HUES64 (cell line): Measurements from ENCODE around the gene PAX5.

Source experiments
- H3K27ac ChIP-seq: 2 replicates; pipeline ENCODE4 v1.7.0; 2013; ENCODE audit warnings: low read depth, low read length, inconsistent platforms
- H3K27me3 ChIP-seq: 2 replicates; pipeline ENCODE4 v1.6.1; 2013; ENCODE audit warnings: mild to moderate bottlenecking, low read length; ENCODE audit not compliant: insufficient read depth
- H3K36me3 ChIP-seq: 2 replicates; pipeline ENCODE4 v1.6.1; 2013; ENCODE audit warnings: mild to moderate bottlenecking, low read length; ENCODE audit not compliant: insufficient read depth
- H3K4me1 ChIP-seq: 2 replicates; pipeline ENCODE4 v1.6.1; 2013; ENCODE audit warnings: mild to moderate bottlenecking, low read length, moderate library complexity; ENCODE audit not compliant: insufficient read depth
- H3K4me3 ChIP-seq: 2 replicates; pipeline ENCODE4 v1.5.1; 2013; ENCODE audit warnings: mild to moderate bottlenecking, low read length, moderate library complexity
- H3K9ac ChIP-seq: 2 replicates; pipeline ENCODE4 v1.6.1; 2013; ENCODE audit warnings: mild to moderate bottlenecking, low read depth, low read length
- H3K9me3 ChIP-seq: 2 replicates; pipeline ENCODE4 v1.6.1; 2013; ENCODE audit warnings: low read depth, low read length; ENCODE audit not compliant: insufficient read depth
- WGBS: fragments of 150-250, 120-280 bp; methylation state at CpG from one replicate; pipeline ENCODE4 v1.1.7; 2013; ENCODE audit warnings: missing lambda C conversion rate; 5-methylcytosine and 5-hydroxymethylcytosine counted together

Gene PAX5

DNA sequence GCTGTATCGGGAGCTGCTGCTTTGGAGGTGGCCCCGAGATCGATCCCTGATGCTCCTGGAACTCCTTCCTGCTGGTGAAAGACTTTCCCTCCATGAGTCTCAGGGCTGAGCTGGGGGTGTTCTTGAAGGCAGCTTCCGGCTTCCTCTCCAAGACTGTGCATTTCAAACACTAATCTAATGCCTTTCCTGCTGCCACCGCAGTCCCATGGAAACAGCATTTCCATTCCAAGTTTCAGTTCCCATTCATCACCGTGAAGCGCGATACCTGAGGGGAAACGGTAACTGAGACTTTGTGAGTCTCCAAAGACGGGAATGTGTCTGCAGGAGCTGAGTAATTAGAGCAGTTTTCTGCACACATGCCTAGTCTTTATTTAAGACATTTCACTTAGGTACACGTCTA, 230.1 kb downstream of the PAX5 start:
- Histone ChIP-seq H3K4me1 (peaks cover 6% of the 10 kb centered on the region; the same call in 1 of the 2 replicates), H3K27ac (no peak overlapping the region), H3K36me3 (no peaks in the 10 kb centered on the region), H3K9me3 (no peaks in the 10 kb centered on the region), H3K4me3 (no peak overlapping the region), H3K27me3 (no peaks in the 10 kb centered on the region), H3K9ac (no peak overlapping the region)
- WGBS = 88% methylated on average over 11 of the region's 11 CpGs

DNA sequence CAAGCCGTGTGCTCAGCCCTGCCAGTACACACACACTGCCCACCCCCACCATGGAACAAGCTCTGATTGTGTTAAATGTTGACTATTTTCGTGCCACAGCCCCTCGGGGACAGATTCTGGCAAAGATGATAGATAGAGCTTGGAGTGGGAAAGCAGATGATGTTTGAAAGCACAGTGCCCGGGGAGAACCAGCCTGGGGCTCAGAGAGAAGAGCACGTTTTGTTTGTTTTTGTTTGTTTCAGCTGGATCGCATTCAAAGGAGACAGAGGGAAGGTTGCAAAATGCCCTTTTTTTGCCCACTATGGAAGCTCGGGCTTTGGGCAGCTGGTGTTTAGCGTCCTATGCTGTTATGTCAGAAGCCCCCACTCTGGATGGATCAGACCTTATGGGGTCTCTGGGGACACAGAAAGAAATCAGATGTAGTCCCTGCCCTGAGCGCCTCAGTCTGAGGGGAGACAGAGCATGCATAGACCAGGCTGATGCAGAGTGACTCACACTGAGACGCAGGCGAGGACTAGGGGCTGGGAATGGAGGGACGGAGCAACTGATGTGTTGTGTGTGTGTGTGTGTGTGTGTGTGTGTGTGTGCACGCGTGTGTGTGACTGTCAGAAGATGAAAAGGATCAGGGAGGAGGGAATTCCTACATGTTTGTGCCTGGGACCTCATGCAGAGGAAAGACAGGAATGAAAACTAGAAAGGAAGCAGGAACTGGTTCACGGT, 231.7 kb downstream of the PAX5 start:
- H3K4me3 ChIP-seq = no peak overlapping the region
- no peaks in the 10 kb centered on the region for H3K9me3 ChIP-seq
- peaks cover 6% of the 10 kb centered on the region; the same call in 1 of the 2 replicates for H3K4me1 ChIP-seq

DNA sequence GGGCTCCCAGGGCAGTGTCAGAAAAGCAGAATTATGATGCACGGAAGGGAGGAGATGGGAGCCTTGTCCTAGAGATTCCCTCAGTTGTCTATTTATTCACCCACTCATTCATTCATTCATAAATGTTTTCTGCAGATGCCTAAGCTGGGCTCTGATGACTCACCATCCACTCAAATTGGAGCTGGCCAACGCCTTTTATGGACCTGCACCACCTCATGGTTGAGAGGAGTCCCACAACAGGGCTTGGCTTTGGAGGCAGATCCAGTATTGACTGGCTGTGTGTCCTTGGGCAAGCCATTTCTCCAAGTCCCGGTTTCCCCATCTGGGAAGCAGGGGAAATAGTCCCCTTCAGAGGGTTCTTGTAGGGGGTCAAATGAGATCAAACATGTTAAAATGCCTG, 233.6 kb downstream of the PAX5 start:
- Histone ChIP-seq H3K4me3 (no peak overlapping the region), H3K36me3 (no peaks in the 10 kb centered on the region), H3K27me3 (no peaks in the 10 kb centered on the region), H3K9ac (no peak overlapping the region), H3K9me3 (no peaks in the 10 kb centered on the region), H3K27ac (no peak overlapping the region), H3K4me1 (peaks cover 6% of the 10 kb centered on the region; the same call in 1 of the 2 replicates)
- WGBS = 89% methylated on average over 3 of the region's 3 CpGs

More for the DNA sequence above, 231.7 kb downstream of the PAX5 start:
- Histone ChIP-seq H3K27ac (no peak overlapping the region), H3K27me3 (no peaks in the 10 kb centered on the region), H3K36me3 (no peaks in the 10 kb centered on the region), H3K9ac (no peak overlapping the region)
- 61% methylated on average over 14 of the region's 15 CpGs for WGBS

DNA sequence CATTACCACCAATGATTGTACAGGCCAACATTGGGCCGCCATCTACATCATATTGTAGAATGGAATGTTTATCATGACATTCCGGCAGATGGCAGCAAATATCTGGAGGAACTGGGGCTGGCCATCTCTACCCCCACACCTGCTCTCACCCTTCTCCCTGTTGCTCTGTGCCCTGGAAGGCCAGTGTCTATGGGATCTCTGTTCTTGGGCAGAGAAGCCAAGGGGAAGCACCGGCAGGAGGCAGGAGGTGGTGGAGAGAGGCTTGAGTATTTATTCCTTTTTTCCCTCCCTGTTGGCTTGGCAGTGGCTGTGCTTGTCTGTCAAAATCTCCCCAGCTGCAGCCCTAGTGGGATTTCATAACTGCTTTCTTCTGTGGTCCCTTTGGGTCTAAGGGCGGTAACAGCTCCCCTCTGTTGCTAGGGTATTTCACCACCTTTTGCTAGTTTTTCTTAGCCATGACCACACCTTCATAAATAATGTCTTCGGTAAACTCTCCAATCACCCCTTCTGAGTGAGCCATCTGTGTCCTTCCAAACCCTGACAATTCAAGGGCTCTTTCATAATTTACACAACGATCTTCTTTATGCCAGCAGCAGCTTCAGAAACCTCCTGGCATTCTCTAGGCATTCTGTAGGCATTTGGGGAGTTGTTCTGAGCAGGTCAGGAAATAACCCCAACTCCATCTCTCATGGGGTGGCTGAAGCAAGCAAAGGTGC, 235.6 kb downstream of the PAX5 start:
- Histone ChIP-seq H3K4me3 (no peak overlapping the region), H3K36me3 (no peaks in the 10 kb centered on the region), H3K4me1 (peaks cover 6% of the 10 kb centered on the region; the same call in 1 of the 2 replicates), H3K27me3 (no peaks in the 10 kb centered on the region), H3K27ac (no peak overlapping the region), H3K9me3 (no peaks in the 10 kb centered on the region), H3K9ac (no peak overlapping the region)
- WGBS = 62% methylated on average over 4 of the region's 6 CpGs

DNA sequence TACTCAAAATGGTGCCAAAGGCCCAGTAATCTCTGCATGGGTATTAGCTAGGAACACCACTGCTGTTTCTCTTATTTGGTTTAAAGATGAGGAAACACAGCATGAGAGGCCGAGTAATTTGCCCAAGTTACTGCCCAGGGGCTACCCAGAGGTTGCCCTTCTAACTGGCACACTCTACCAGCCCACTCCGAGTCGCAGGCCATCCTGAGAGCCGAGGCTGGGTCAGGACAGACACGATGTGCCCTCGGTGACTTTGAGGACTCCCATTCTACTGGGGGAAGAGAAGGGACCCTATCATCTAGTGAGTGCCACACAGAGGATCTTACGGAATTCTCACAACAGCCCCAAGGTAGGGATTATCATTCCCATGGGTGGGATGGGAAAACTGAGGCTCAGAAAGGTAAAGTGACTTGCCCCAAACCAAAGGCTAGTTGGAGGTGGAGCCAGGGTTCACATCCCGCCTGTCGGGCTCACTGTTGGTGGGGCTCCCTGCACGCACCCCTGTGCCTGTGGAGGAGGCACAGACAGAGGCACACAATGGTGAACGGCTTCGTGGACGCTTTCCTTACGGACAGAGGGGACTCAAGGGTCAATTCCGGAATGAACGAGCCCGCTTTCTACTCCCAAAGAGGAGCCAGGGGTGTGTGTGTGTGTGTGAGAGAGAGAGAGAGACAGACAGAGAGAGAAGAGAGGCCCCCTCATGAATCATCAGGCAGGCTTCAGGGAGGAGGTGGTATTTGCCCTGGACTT, 236.4 kb downstream of the PAX5 start:
- Histone ChIP-seq H3K4me1 (peaks cover 6% of the 10 kb centered on the region; the same call in 1 of the 2 replicates), H3K9me3 (no peaks in the 10 kb centered on the region), H3K9ac (no peak overlapping the region), H3K27ac (no peak overlapping the region), H3K36me3 (no peaks in the 10 kb centered on the region), H3K4me3 (no peak overlapping the region), H3K27me3 (no peaks in the 10 kb centered on the region)
- WGBS = 89% methylated on average over 17 of the region's 17 CpGs

DNA sequence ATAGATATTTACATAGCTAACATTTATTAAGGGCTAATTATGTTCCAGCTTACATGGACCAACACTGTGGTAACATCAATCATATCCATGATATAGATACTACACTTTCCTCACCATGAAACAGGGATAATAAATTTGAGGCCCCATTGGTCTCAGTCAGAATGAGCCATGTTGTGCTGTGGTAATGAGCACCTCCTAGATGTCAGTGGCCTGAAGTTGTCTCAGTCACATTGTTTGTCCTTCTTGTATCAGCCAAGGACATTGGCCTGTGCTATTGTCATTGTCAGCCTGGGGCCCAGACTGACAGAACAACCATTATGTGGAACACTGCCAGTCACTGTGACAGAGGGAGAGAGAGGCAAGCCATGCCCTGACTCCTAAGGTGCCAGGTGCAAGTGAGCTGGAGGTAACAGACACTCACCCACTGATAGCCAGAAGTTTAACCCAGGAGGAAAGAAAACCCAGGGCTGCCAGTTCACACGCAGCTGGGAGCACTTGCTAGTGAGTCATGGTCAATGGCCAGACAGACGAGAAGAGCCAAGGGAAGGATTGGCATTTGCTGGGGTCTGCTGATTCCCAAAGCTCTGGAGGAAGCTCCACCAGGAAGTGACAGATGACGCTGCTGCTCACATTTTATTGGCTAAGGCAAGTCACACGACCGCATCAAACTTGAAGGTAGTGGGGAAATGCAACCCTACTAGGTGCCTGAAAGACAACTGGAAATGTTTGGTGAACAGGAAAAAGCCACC, 237.2 kb downstream of the PAX5 start:
- WGBS = 87% methylated on average over 5 of the region's 5 CpGs
- Histone ChIP-seq H3K27ac (no peak overlapping the region), H3K9me3 (no peaks in the 10 kb centered on the region), H3K4me3 (no peak overlapping the region), H3K36me3 (no peaks in the 10 kb centered on the region), H3K9ac (no peak overlapping the region), H3K27me3 (no peaks in the 10 kb centered on the region), H3K4me1 (no peaks in the 10 kb centered on the region)

DNA sequence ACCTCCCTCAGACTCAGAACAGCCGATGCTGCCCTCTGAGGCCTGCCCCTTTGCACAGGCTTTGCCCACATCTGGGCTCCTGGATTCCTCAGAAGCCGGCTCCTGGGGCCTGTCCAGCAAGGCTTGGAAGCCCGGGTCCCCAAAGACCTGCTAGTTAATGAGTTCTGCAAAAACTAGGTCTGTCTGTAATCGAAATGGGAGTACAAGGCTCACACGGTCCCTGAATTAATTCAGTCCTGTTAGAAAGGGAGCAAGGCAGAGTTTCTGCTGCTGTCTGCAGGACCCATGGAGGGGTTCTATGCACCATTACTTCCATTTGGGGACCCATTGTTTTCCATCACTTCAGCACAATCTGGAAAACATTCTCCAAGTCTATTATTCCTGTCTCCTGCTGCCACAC, 239.6 kb downstream of the PAX5 start:
- H3K4me1 ChIP-seq = no peaks in the 10 kb centered on the region
- H3K9ac ChIP-seq = no peak overlapping the region
- H3K27me3 ChIP-seq = no peaks in the 10 kb centered on the region
- WGBS = 90% methylated on average over 5 of the region's 5 CpGs
- H3K27ac ChIP-seq = no peak overlapping the region
- H3K9me3 ChIP-seq = no peaks in the 10 kb centered on the region
- H3K36me3 ChIP-seq = no peaks in the 10 kb centered on the region
- H3K4me3 ChIP-seq = no peak overlapping the region

DNA sequence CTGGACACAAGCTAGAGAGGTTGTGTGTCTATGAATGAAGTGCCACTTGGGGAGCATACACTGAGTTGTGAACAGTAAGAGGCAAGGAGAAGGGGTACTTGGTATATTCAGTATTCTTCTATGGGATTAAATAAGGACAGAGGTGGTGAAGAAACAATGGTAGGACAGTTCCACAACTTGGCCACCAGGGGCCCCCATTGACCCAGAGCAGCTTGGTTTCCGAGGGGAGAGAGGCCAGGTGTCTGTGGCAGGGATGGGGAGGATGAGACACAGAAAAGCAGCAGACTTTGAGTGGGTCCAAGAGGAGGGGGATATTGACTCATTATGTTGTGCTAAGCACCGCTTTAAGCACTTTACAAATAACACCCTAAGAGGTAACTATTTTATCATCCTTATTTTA, 240.8 kb downstream of the PAX5 start:
- H3K27me3 ChIP-seq = no peaks in the 10 kb centered on the region
- no peak overlapping the region for H3K4me3 ChIP-seq
- no peaks in the 10 kb centered on the region for H3K4me1 ChIP-seq
- no peaks in the 10 kb centered on the region for H3K9me3 ChIP-seq
- no peaks in the 10 kb centered on the region for H3K36me3 ChIP-seq
- 61% methylated on average over 1 of the region's 2 CpGs for WGBS
- no peak overlapping the region for H3K27ac ChIP-seq
- no peak overlapping the region for H3K9ac ChIP-seq

DNA sequence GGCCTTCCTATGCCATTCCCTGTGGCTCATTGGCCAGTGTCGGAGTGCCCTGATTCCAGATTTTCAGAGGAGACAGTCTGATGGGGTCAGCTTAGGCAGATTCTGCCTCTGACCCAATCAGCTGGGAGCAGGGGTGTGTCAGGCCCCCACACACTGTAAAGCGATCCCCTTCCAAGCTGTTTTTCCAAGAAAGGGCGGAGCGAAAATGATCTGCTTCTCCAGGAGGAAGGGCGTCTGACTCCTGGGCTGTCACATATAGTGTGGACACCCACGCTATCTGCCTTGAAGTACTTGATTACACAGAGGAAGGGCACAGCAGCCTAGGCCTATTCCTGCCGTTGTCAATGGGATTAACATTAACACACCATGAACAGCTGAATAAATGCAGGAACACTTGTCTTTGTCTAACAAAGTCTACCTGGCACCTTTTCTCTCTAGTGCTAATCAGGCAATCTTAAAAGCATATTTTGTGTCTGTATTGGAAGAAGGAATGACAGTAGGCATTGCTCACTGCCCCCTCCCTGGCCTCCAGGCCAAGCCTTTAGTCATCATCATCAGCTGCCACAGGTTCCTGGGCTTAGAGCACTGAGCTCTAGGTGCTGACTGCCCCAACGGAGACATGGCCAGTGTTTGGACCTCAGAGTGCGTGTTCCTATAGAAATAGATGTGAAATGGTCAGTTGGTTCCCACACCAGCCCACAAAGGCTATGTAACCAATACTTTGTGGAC, 242.7 kb downstream of the PAX5 start:
- Histone ChIP-seq H3K36me3 (no peaks in the 10 kb centered on the region), H3K4me3 (no peak overlapping the region), H3K27ac (no peak overlapping the region), H3K9me3 (no peaks in the 10 kb centered on the region), H3K4me1 (no peaks in the 10 kb centered on the region), H3K9ac (no peak overlapping the region), H3K27me3 (no peaks in the 10 kb centered on the region)
- WGBS = 90% methylated on average over 9 of the region's 9 CpGs

DNA sequence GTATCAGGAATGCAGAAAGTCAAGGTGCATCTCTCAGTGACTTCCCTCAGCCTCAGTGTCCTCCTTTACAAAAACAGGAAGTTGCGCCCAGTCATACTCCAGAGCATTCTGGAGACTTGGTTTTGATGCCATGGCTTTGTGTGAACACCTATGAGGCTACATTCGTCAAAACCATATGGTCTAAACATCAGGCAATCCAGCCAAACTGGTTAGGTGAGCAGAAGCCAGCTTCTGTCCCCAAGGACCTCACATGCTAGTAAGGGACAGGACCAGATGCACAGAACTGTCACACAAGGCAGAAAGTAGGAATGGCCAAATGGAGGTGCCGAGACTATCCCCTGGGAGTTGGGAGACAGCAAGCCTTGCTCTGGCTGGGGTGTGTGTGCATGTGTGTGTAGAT, 244.2 kb downstream of the PAX5 start:
- no peak overlapping the region for H3K4me3 ChIP-seq
- 62% methylated on average over 3 of the region's 3 CpGs for WGBS
- H3K9me3 ChIP-seq = no peaks in the 10 kb centered on the region
- H3K27me3 ChIP-seq = no peaks in the 10 kb centered on the region
- H3K9ac ChIP-seq = no peak overlapping the region
- no peak overlapping the region for H3K27ac ChIP-seq
- H3K4me1 ChIP-seq = no peaks in the 10 kb centered on the region
- H3K36me3 ChIP-seq = no peaks in the 10 kb centered on the region
